Mucosa of descending colon (tissue), 3 donors: ENCODE data around the gene ITGB3BP. TPM values are rescaled to one million over a fixed set of nuclear protein-coding genes. Genes with fewer than 3 reads are reported as not detected.
"Not testable (repeated sequence)": the region's sequence is repeated elsewhere in the genome, so short reads cannot be mapped to it uniquely, and the experiment has no call there.

ENCODE experiments used
- ATAC-seq: fragments of 200-7000 bp; cut with Tn5 transposase; one replicate; pipeline ENCODE4 v1.9.1; 2020; ENCODE audit warnings: mild to moderate bottlenecking, moderate library complexity
- DNase-seq, 3 donors: peaks; one replicate each; pipeline ENCODE4 v3.0.0-alpha.2; 2020
- H3K36me3 ChIP-seq: fragments of 200-600 bp; one replicate; pipeline ENCODE4 v1.8.0; 2021; ENCODE audit warnings: low read depth, mild to moderate bottlenecking
- H3K4me1 ChIP-seq: fragments of 200-600 bp; one replicate; pipeline ENCODE4 v1.8.0; 2021; ENCODE audit warnings: low read depth, mild to moderate bottlenecking
- H3K4me3 ChIP-seq: fragments of 200-600 bp; one replicate; pipeline ENCODE4 v1.8.0; 2021; ENCODE audit warnings: mild to moderate bottlenecking
- H3K9me3 ChIP-seq: fragments of 200-600 bp; one replicate; pipeline ENCODE4 v1.8.0; 2021; ENCODE audit warnings: mild to moderate bottlenecking
- intact Hi-C, 2 donors: fragments of 100-400 bp; cut with DNase I in 1 of 2; cut with micrococcal nuclease in 1 of 2; formaldehyde crosslinking; loops; one replicate each; pipeline versions ENCODE4 v1.11.0 to v1.11.1; 2022; cut with DNase I, micrococcal nuclease
- long read RNA-seq, 2 donors: library from polyadenylated mRNA; unstranded; transcript quantifications; one replicate each; pipeline ENCODE4 v2.0.0, GENCODE V29; 2019 to 2021
- total RNA-seq, 3 donors: library from RNA; stranded (reverse); fragmentation: NEBNext Ultra II Directional in 2 of 3; extraction: Animal tissue kit (Norgen Biotek cat#: 25700) in 2 of 3; gene quantifications; one replicate each; pipeline versions ENCODE4 v1.2.1 to v1.2.4, GENCODE V29; 2021 to 2023
- TF ChIP-seq, protein P1 (sequence below): fragments of 200-600 bp; IDR thresholded peaks from one replicate; pipeline ENCODE4 v1.8.0; 2022; ENCODE audit warnings: antibody characterized with exemption, mild to moderate bottlenecking
- donor health status: DM: no; HTN: no; CAD: no; lungs with moderate emphysema.
- donor health status: DM: no; HTN: no; CAD: no.
- donor health status: DM: no; HTN: yes; CAD: no.

The ITGB3BP gene, protein sequence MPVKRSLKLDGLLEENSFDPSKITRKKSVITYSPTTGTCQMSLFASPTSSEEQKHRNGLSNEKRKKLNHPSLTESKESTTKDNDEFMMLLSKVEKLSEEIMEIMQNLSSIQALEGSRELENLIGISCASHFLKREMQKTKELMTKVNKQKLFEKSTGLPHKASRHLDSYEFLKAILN
- total RNA-seq: 10 to 100 TPM; 11.8 to 16.8 (median 12.9) TPM
- long read RNA-seq, donor 1, partial matches to known transcripts: 1 of 7 reads
- long read RNA-seq, donor 1, other reads (novel, unspliced or antisense): 3 of 7 reads
- long read RNA-seq, donor 2, transcript ITGB3BP-201 (9 exons, 948 nt): major isoform, 9 of 13 reads
- long read RNA-seq, donor 2, partial matches to known transcripts: 1 of 13 reads
- long read RNA-seq, donor 2, other reads (novel, unspliced or antisense): 3 of 13 reads

DNA sequence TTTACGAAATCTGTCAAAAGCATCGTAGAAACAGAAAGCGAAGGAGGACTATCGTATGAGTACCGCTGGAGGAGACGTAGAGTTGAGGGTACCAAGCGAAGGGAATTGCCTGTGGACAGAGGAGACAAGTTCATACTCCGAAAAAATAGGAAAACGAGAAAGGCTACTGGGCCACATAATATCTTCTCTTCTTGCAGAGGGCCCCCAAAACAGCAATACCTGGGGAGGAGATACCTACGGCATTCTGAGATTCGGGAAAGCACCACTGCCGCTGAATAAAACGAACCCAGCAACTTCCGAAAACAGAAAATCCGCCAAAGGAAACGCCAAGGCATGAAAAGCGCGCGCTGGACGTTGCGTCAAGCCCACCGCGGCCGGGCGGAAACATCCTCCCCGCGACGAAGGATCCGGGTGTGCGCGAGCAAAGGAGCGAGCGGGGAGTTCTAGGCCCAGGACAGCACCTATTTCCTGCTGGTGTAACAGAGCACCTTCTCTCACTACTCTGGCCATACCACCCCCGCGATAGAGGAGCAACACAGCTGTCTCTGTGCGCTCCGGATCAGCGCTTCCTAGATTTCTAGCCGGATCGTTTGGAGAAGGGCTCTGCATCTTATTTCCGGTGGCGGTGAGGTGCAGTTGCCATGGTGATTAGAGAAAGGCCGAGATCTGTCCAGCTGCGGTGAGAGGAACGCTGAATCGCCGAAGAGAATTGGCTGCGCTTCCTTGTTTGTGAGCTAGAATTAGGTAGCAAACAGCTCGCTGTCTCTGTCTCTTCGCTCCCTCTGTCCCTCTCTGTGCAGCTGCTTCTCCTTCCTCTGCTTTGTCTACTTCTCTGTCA, at the start of gene ITGB3BP, which contains the start of gene EFCAB7:
Gene ITGB3BP, minus strand, starts transcription at position 335 of the 838 bp plus-strand sequence. Its CDS starts 92 bp downstream, at position 243.
Gene EFCAB7, plus strand, starts transcription at position 635 of the 838 bp plus-strand sequence. CDS start 2,048 bp downstream, outside the sequence.
- TF ChIP-seq, protein P1, sequence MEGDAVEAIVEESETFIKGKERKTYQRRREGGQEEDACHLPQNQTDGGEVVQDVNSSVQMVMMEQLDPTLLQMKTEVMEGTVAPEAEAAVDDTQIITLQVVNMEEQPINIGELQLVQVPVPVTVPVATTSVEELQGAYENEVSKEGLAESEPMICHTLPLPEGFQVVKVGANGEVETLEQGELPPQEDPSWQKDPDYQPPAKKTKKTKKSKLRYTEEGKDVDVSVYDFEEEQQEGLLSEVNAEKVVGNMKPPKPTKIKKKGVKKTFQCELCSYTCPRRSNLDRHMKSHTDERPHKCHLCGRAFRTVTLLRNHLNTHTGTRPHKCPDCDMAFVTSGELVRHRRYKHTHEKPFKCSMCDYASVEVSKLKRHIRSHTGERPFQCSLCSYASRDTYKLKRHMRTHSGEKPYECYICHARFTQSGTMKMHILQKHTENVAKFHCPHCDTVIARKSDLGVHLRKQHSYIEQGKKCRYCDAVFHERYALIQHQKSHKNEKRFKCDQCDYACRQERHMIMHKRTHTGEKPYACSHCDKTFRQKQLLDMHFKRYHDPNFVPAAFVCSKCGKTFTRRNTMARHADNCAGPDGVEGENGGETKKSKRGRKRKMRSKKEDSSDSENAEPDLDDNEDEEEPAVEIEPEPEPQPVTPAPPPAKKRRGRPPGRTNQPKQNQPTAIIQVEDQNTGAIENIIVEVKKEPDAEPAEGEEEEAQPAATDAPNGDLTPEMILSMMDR: no peak
- Histone ChIP-seq H3K36me3 (no peaks in the 10 kb centered on the region), H3K9me3 (no peaks in the 10 kb centered on the region), H3K4me1 (no peaks in the 10 kb centered on the region), H3K4me3 (peak within 1 kb of the TSS; percentile 27)
- intact Hi-C loops: no loop called here
- ATAC-seq (peak; percentile 96), DNase-seq (peak; percentile 83 to 86 (median 85))

DNA sequence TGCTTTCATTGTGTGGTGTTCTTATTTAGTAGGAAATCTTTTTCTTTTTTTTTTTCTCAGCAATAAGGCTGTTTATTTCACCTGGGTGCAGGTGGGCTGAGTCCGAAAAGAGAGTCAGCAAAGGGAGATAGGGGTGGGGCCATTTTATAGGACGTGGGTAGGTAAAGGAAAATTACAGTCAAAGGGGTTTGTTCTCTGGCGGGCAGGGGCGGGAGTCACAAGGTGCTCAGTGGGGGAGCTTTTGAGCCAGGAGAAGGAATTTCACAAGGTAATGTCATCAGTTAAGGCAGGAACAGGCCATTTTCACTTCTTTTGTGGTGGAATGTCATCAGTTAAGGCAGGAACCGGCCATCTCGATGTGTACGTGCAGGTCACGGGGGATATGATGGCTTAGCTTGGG, 49.7 kb upstream of the ITGB3BP start:
- H3K4me3 ChIP-seq, DNase-seq, H3K9me3 ChIP-seq, intact Hi-C loops, ATAC-seq, H3K36me3 ChIP-seq, H3K4me1 ChIP-seq: not testable (repeated sequence)

DNA sequence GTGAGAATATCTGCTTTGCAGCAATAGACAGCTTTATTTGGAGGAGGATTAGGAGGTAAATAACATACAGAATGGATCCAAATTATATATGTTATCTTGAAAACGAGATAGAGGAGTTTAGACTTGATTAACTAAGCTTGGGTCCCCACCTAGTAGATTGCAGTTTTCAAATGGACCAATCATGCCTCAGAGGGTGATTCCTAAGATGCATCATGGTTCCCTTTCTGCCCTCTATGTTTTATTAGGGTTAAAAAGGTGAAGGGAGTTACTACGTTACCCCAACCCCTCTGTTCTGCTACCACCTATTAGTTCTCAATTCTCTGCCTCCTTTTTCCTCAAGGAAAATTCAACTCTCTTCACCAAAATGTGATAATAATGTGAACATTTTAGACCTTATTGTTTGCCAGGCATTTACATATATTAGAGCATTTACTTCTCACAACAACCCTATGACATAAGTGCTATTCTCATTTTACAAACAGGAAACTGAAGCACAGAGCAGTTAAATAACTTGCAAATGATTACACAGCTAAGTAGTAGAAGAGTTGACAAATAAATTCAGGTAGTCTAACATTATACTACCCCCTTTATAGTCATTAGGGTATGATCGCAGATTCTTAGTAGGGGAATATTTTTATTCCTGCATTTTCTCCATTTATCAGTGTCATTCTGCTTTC, 46.8 kb upstream of the ITGB3BP start:
- ATAC-seq (no peak), DNase-seq (no peak)
- Histone ChIP-seq H3K4me3 (no peak overlapping the region), H3K4me1 (no peaks in the 10 kb centered on the region), H3K36me3 (no peaks in the 10 kb centered on the region), H3K9me3 (no peaks in the 10 kb centered on the region)
- intact Hi-C loops: no loop called here
- TF ChIP-seq, protein P1: no peak

DNA sequence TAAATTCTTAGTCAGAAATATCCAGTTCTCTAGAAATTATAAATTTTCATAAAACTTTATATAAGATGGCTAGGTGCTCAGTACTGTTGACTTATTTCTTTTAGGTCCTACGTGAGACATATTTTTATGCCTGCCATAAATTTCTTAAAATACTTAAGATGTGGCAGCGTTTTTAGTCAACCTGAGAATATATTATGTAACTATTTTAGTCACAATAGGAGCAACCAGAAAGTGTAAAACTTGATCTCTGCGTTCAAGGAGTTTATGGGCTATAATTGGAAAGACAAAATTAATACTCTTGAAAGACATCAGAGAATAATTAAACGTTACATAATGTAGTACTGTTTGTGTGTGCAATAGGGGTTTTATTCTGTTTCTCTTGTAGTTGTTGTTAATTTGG, 46.0 kb upstream of the ITGB3BP start:
- no peaks in the 10 kb centered on the region for H3K36me3 ChIP-seq
- ATAC-seq (no peak), DNase-seq (no peak)
- TF ChIP-seq, protein P1: no peak
- no peaks in the 10 kb centered on the region for H3K9me3 ChIP-seq
- H3K4me1 ChIP-seq: no peaks in the 10 kb centered on the region
- no peak overlapping the region for H3K4me3 ChIP-seq
- intact Hi-C loops: no loop called here

DNA sequence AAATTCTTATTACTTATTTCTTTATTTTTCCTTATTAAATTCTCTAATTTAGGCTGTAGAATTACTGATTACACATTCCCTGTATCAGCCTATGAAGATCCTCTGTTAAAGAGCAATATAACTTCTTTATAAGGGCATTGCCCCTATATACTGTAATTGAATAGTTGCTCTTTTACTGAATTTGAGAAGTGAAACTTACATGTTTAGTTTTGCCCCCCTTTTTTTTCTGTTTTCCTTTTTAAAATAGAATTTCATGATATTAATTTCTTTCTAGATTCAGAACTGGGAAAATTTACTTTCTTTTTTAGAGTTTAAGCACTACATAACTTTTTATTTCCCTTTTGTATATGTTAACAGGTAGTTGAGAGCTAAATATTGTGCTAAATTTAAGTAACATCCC, 40.7 kb upstream of the ITGB3BP start:
- intact Hi-C loops: no loop called here
- no peaks in the 10 kb centered on the region for H3K4me1 ChIP-seq
- no peak for ATAC-seq
- no peak for DNase-seq
- H3K9me3 ChIP-seq: no peaks in the 10 kb centered on the region
- TF ChIP-seq, protein P1: no peak
- no peaks in the 10 kb centered on the region for H3K36me3 ChIP-seq
- H3K4me3 ChIP-seq: no peak overlapping the region
